Neural cell (in vitro differentiated cells): ENCODE measurements around the gene LSAMP. TPM values are rescaled to one million over a fixed set of nuclear protein-coding genes. Genes with fewer than 3 reads are reported as not detected.

ENCODE experiments used
- H2AFZ ChIP-seq: fragments of 200-600, 300-800 bp; sonication (generic), shearing (Covaris generic); 2 replicates; pipeline ENCODE4 v1.6.0; 2014; ENCODE audit warnings: low read depth, mild to moderate bottlenecking, antibody characterized with exemption, low read length, moderate library complexity
- H3F3A ChIP-seq: fragments of 200-600 bp; shearing (Covaris generic); 2 replicates; pipeline ENCODE4 v1.6.1; 2016; ENCODE audit warnings: mild to moderate bottlenecking, moderate library complexity, mixed read lengths, antibody characterized with exemption, low read length; ENCODE audit not compliant: insufficient read depth, poor library complexity, severe bottlenecking
- H3K27ac ChIP-seq: fragments of 200-600, 300-800 bp; sonication (generic), shearing (Covaris generic); 2 replicates; pipeline ENCODE4 v1.5.1; 2014; ENCODE audit warnings: mild to moderate bottlenecking, low read length, moderate library complexity
- H3K27me3 ChIP-seq: fragments of 300-800, 200-600 bp; sonication (generic), shearing (Covaris generic); 2 replicates; pipeline ENCODE4 v1.6.0; 2014; ENCODE audit warnings: mild to moderate bottlenecking, low read depth, low read length, moderate library complexity; ENCODE audit not compliant: insufficient read depth
- H3K36me3 ChIP-seq: fragments of 300-800, 200-600 bp; sonication (generic), shearing (Covaris generic); 2 replicates; pipeline ENCODE4 v1.5.1; 2014; ENCODE audit warnings: mild to moderate bottlenecking, antibody characterized with exemption, low read length, moderate library complexity; ENCODE audit not compliant: insufficient read depth
- H3K4me2 ChIP-seq: fragments of 300-800, 200-600 bp; sonication (generic), shearing (Covaris generic); 2 replicates; pipeline ENCODE4 v1.6.0; 2014; ENCODE audit warnings: mild to moderate bottlenecking, low read length
- H3K4me3 ChIP-seq: fragments of 300-800, 200-600 bp; sonication (generic), shearing (Covaris generic); 2 replicates; pipeline ENCODE4 v1.5.1; 2014; ENCODE audit warnings: mild to moderate bottlenecking, low read length, moderate library complexity
- H3K79me2 ChIP-seq: fragments of 200-600 bp; shearing (Covaris generic); replicated peaks from 2 replicates; pipeline ENCODE4 v1.6.0; 2014; ENCODE audit warnings: mild to moderate bottlenecking, low read length, moderate library complexity; ENCODE audit not compliant: insufficient read depth
- H3K9ac ChIP-seq: fragments of 300-800, 200-600 bp; sonication (generic), shearing (Covaris generic); 2 replicates; pipeline ENCODE4 v1.6.1; 2016; ENCODE audit warnings: mild to moderate bottlenecking, low read length, mixed read lengths
- H3K9me2 ChIP-seq: fragments of 200-600 bp; shearing (Covaris generic); 2 replicates; pipeline ENCODE4 v1.6.1; 2016; ENCODE audit warnings: mild to moderate bottlenecking, low read length, mixed read lengths; ENCODE audit not compliant: insufficient read depth
- H3K9me3 ChIP-seq: fragments of 200-600, 300-800 bp; sonication (generic), shearing (Covaris generic); 2 replicates; pipeline ENCODE4 v1.6.1; 2016; ENCODE audit warnings: mild to moderate bottlenecking, mixed run types, low read length, moderate library complexity, mixed read lengths
- H4K20me1 ChIP-seq: fragments of 200-600 bp; shearing (Covaris generic); 2 replicates; pipeline ENCODE4 v1.6.1; 2016; ENCODE audit warnings: mild to moderate bottlenecking, mixed run types; ENCODE audit not compliant: insufficient read depth
- EP300 ChIP-seq: fragments of 450-650 bp; conservative IDR thresholded peaks from 2 replicates; pipeline ENCODE4 v1.6.1; 2014; ENCODE audit warnings: antibody characterized with exemption, mild to moderate bottlenecking, moderate library complexity; ENCODE audit not compliant: poor library complexity, severe bottlenecking
- EZH2 ChIP-seq: fragments of 200-600, 300-800 bp; shearing (Covaris generic), sonication (generic); IDR thresholded peaks from 2 replicates; pipeline ENCODE4 v1.6.1; 2014; ENCODE audit warnings: antibody characterized with exemption, low read length, borderline replicate concordance, mild to moderate bottlenecking; ENCODE audit not compliant: insufficient read depth, poor library complexity, severe bottlenecking
- MXI1 ChIP-seq: fragments of 450-650 bp; conservative IDR thresholded peaks from 2 replicates; pipeline ENCODE4 v1.6.1; 2014; ENCODE audit warnings: antibody characterized with exemption, mild to moderate bottlenecking; ENCODE audit not compliant: poor library complexity, severe bottlenecking
- POLR2AphosphoS5 ChIP-seq: IDR thresholded peaks from 2 replicates; pipeline ENCODE4 v1.6.1; 2012
- RAD21 ChIP-seq: fragments of 450-650 bp; conservative IDR thresholded peaks from 2 replicates; pipeline ENCODE4 v1.6.1; 2014; ENCODE audit warnings: antibody characterized with exemption, mild to moderate bottlenecking, moderate library complexity
- SMC3 ChIP-seq: fragments of 450-650 bp; conservative IDR thresholded peaks from 2 replicates; pipeline ENCODE4 v1.6.1; 2014; ENCODE audit warnings: antibody characterized with exemption, mild to moderate bottlenecking, moderate library complexity; ENCODE audit not compliant: poor library complexity
- TAF1 ChIP-seq: IDR thresholded peaks from 2 replicates; pipeline ENCODE4 v1.6.1; 2012; ENCODE audit warnings: low read depth
- polyA plus RNA-seq: library from polyadenylated mRNA; depleted of rRNA; stranded (reverse); fragments of >200 nt; gene quantifications from 2 replicates; pipeline ENCODE4 v1.2.3, GENCODE V29; 2014
- TF ChIP-seq, protein P1 (sequence below): fragments of 450-650 bp; IDR thresholded peaks from 2 replicates; pipeline ENCODE4 v1.5.1; 2014; ENCODE audit warnings: antibody characterized with exemption, mild to moderate bottlenecking, moderate library complexity; ENCODE audit not compliant: poor library complexity, severe bottlenecking
- TF ChIP-seq, protein P2 (sequence below): IDR thresholded peaks from 2 replicates; pipeline ENCODE4 v1.6.1; 2012; ENCODE audit warnings: borderline replicate concordance

LSAMP gene
- polyA plus RNA-seq, 1 donor from 2014 or later, result 93.6 TPM

- no peaks in the 10 kb centered on the region for H3K9me2 ChIP-seq
- no peak overlapping the region for H3K4me3 ChIP-seq
- TF ChIP-seq EZH2 (no peak), TAF1 (no peak), MXI1 (no peak), POLR2AphosphoS5 (no peak), SMC3 (no peak), EP300 (no peak), RAD21 (no peak)
- TF ChIP-seq, protein P1, sequence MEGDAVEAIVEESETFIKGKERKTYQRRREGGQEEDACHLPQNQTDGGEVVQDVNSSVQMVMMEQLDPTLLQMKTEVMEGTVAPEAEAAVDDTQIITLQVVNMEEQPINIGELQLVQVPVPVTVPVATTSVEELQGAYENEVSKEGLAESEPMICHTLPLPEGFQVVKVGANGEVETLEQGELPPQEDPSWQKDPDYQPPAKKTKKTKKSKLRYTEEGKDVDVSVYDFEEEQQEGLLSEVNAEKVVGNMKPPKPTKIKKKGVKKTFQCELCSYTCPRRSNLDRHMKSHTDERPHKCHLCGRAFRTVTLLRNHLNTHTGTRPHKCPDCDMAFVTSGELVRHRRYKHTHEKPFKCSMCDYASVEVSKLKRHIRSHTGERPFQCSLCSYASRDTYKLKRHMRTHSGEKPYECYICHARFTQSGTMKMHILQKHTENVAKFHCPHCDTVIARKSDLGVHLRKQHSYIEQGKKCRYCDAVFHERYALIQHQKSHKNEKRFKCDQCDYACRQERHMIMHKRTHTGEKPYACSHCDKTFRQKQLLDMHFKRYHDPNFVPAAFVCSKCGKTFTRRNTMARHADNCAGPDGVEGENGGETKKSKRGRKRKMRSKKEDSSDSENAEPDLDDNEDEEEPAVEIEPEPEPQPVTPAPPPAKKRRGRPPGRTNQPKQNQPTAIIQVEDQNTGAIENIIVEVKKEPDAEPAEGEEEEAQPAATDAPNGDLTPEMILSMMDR, result no peak
- TF ChIP-seq, protein P2, sequence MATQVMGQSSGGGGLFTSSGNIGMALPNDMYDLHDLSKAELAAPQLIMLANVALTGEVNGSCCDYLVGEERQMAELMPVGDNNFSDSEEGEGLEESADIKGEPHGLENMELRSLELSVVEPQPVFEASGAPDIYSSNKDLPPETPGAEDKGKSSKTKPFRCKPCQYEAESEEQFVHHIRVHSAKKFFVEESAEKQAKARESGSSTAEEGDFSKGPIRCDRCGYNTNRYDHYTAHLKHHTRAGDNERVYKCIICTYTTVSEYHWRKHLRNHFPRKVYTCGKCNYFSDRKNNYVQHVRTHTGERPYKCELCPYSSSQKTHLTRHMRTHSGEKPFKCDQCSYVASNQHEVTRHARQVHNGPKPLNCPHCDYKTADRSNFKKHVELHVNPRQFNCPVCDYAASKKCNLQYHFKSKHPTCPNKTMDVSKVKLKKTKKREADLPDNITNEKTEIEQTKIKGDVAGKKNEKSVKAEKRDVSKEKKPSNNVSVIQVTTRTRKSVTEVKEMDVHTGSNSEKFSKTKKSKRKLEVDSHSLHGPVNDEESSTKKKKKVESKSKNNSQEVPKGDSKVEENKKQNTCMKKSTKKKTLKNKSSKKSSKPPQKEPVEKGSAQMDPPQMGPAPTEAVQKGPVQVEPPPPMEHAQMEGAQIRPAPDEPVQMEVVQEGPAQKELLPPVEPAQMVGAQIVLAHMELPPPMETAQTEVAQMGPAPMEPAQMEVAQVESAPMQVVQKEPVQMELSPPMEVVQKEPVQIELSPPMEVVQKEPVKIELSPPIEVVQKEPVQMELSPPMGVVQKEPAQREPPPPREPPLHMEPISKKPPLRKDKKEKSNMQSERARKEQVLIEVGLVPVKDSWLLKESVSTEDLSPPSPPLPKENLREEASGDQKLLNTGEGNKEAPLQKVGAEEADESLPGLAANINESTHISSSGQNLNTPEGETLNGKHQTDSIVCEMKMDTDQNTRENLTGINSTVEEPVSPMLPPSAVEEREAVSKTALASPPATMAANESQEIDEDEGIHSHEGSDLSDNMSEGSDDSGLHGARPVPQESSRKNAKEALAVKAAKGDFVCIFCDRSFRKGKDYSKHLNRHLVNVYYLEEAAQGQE, result no peak
- H3K4me2 ChIP-seq, result no peak overlapping the region
- H3K27me3 ChIP-seq, result no peaks in the 10 kb centered on the region
- no peaks in the 10 kb centered on the region for H3K36me3 ChIP-seq
- H3K27ac ChIP-seq, result no peak overlapping the region
- no peak overlapping the region for H3K9ac ChIP-seq
- no peak overlapping the region for H2AFZ ChIP-seq
- H4K20me1 ChIP-seq, result no peaks in the 10 kb centered on the region
- no peaks in the 10 kb centered on the region for H3F3A ChIP-seq
- no peaks in the 10 kb centered on the region for H3K9me3 ChIP-seq
- no peaks in the 10 kb centered on the region for H3K79me2 ChIP-seq
Observed at GRCh38 chr3:116299646-116300081, 145.6 kb downstream of the LSAMP start.

DNA sequence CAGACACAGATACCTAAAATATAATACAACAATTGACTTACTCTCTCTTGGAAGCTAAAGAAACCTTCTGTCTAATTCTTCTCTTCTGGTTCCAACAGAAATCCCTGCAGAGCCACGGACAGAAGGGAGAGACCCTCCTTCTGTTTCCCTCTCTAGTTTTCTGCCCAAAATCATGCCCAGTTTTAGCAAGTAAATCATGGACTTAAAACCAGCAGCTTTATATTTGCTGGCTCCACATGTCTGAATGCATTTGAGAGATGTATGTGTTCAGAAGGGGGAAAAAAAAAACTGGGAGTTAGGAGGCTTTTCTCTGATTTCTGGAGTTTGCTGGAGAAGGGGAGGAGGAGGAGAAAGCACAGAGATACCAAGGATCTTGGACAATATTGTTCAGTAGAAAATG is 147.1 kb downstream of the LSAMP start:
- TF ChIP-seq MXI1, result no peak
- TF ChIP-seq, protein P1, result no peak
- TF ChIP-seq, protein P2, result no peak
- TF ChIP-seq RAD21, result no peak
- no peak for TF ChIP-seq TAF1
- TF ChIP-seq EZH2, result no peak
- no peak for TF ChIP-seq SMC3
- TF ChIP-seq EP300, result no peak
- no peak for TF ChIP-seq POLR2AphosphoS5
- no peaks in the 10 kb centered on the region for H4K20me1 ChIP-seq
- no peaks in the 10 kb centered on the region for H3K27me3 ChIP-seq
- no peak overlapping the region for H2AFZ ChIP-seq
- no peak overlapping the region for H3K4me2 ChIP-seq
- no peaks in the 10 kb centered on the region for H3K9me2 ChIP-seq
- H3K27ac ChIP-seq, result no peak overlapping the region
- no peak overlapping the region for H3K9ac ChIP-seq
- H3K9me3 ChIP-seq, result no peaks in the 10 kb centered on the region
- no peaks in the 10 kb centered on the region for H3K36me3 ChIP-seq
- no peaks in the 10 kb centered on the region for H3F3A ChIP-seq
- no peaks in the 10 kb centered on the region for H3K79me2 ChIP-seq
- no peak overlapping the region for H3K4me3 ChIP-seq
